HepG2 (cell line): Measurements from ENCODE around the gene ACOT8. TPM values are rescaled to one million over a fixed set of nuclear protein-coding genes. Genes with fewer than 3 reads are reported as not detected.

Source experiments
- BRD4 ChIP-seq: sonication (generic); formaldehyde crosslinking; IDR thresholded peaks from 2 replicates; pipeline ENCODE4 v1.4.0; 2020; ENCODE audit warnings: missing genetic modification reagents
- GATA4 ChIP-seq: sonication (generic); IDR thresholded peaks from 2 replicates; pipeline ENCODE4 v1.6.1; 2016; ENCODE audit warnings: antibody characterized with exemption, low read depth, borderline replicate concordance
- HOXA3 ChIP-seq: sonication (generic); formaldehyde crosslinking; IDR thresholded peaks from 2 replicates; pipeline ENCODE4 v1.5.0; 2020; ENCODE audit warnings: missing genetic modification reagents
- IKZF5 ChIP-seq: IDR thresholded peaks from 2 replicates; pipeline ENCODE4 v1.6.1; 2018; ENCODE audit warnings: missing genetic modification reagents, mild to moderate bottlenecking, missing compliant biosample characterization
- KAT7 ChIP-seq: IDR thresholded peaks from 2 replicates; pipeline ENCODE4 v1.6.1; 2018; ENCODE audit warnings: borderline replicate concordance, missing compliant biosample characterization
- MED13 ChIP-seq: sonication (generic); formaldehyde crosslinking; IDR thresholded peaks from 2 replicates; pipeline ENCODE4 v1.5.0; 2020; ENCODE audit warnings: missing genetic modification reagents
- XBP1 ChIP-seq: sonication (generic); formaldehyde crosslinking; IDR thresholded peaks from 2 replicates; pipeline ENCODE4 v1.5.0; 2020; ENCODE audit warnings: missing genetic modification reagents
- ZBTB3 ChIP-seq: sonication (generic); formaldehyde crosslinking; IDR thresholded peaks from 2 replicates; pipeline ENCODE4 v1.4.0; 2020; ENCODE audit warnings: low read depth, mild to moderate bottlenecking, moderate library complexity, missing genetic modification reagents, borderline replicate concordance
- ZFYVE20 ChIP-seq: sonication (generic); formaldehyde crosslinking; IDR thresholded peaks from 2 replicates; pipeline ENCODE4 v1.8.0; 2023; ENCODE audit warnings: low read depth, mild to moderate bottlenecking, moderate library complexity, missing genetic modification reagents, borderline replicate concordance
- ZNF143 ChIP-seq: sonication (generic); formaldehyde crosslinking; IDR thresholded peaks from 2 replicates; pipeline ENCODE4 v1.4.0; 2020; ENCODE audit warnings: missing genetic modification reagents
- ZNF234 ChIP-seq: sonication (generic); formaldehyde crosslinking; conservative IDR thresholded peaks from 2 replicates; pipeline ENCODE4 v1.5.1; 2020; ENCODE audit warnings: mild to moderate bottlenecking, missing genetic modification reagents
- ZNF24 ChIP-seq: fragments of 450-650 bp; IDR thresholded peaks from 2 replicates; pipeline ENCODE4 v1.6.1; 2017; ENCODE audit warnings: antibody characterized with exemption, mild to moderate bottlenecking
- ZNF33B ChIP-seq: sonication (generic); formaldehyde crosslinking; IDR thresholded peaks from 2 replicates; pipeline ENCODE4 v1.5.1; 2020; ENCODE audit warnings: mild to moderate bottlenecking, missing genetic modification reagents
- ZNF780A ChIP-seq: sonication (generic); formaldehyde crosslinking; IDR thresholded peaks from 2 replicates; pipeline ENCODE4 v1.8.0; 2022; ENCODE audit warnings: mild to moderate bottlenecking, missing genetic modification reagents, moderate library complexity
- ZNF790 ChIP-seq: sonication (generic); formaldehyde crosslinking; IDR thresholded peaks from 2 replicates; pipeline ENCODE4 v1.8.0; 2022; ENCODE audit warnings: missing genetic modification reagents, mild to moderate bottlenecking, borderline replicate concordance
- polyA plus RNA-seq, 8 experiments: library from polyadenylated mRNA; depleted of rRNA in 3 of 8; stranded (reverse) in 7 of 8; unstranded in 1 of 8; fragments of >200 nt; fragmentation: Illumina TruSeq in 4 of 8; extraction: Trizol in 4 of 8; gene quantifications; 2 replicates each; pipeline versions ENCODE4 v1.2.1 to v1.2.3, GENCODE V29; 2011 to 2016; ENCODE audit warnings: low read depth in 4 of 8, missing spikeins in 1 of 8, mixed read lengths in 1 of 8; ENCODE audit not compliant: insufficient read depth in 1 of 8
- total RNA-seq, 5 experiments: library from RNA; depleted of rRNA; stranded (reverse); fragments of >200 nt; fragmentation: Illumina TruSeq; extraction: Trizol; gene quantifications; 2 replicates each; pipeline ENCODE4 v1.2.3, GENCODE V29; 2016; ENCODE audit warnings: low read depth in 1 of 5
- TF ChIP-seq, protein P1 (sequence below): sonication (generic); formaldehyde crosslinking; IDR thresholded peaks from 2 replicates; pipeline ENCODE4 v1.9.0; 2021; ENCODE audit warnings: missing genetic modification reagents, borderline replicate concordance
- TF ChIP-seq, protein P2 (sequence below): sonication (generic); formaldehyde crosslinking; IDR thresholded peaks from 2 replicates; pipeline ENCODE4 v1.4.0; 2020; ENCODE audit warnings: mild to moderate bottlenecking, missing genetic modification reagents, borderline replicate concordance
- TF ChIP-seq, protein P3 (sequence below): sonication (generic); formaldehyde crosslinking; IDR thresholded peaks from 2 replicates; pipeline ENCODE4 v1.8.1; 2023; ENCODE audit warnings: mild to moderate bottlenecking, inconsistent platforms, moderate library complexity, missing genetic modification reagents, borderline replicate concordance

ACOT8 gene
- total and polyA plus RNA-seq, 2 of the 13 experiments (the other 11 are each of a cell fraction or from before 2014, with no cell fraction given): 31.4 to 45.5 TPM

DNA sequence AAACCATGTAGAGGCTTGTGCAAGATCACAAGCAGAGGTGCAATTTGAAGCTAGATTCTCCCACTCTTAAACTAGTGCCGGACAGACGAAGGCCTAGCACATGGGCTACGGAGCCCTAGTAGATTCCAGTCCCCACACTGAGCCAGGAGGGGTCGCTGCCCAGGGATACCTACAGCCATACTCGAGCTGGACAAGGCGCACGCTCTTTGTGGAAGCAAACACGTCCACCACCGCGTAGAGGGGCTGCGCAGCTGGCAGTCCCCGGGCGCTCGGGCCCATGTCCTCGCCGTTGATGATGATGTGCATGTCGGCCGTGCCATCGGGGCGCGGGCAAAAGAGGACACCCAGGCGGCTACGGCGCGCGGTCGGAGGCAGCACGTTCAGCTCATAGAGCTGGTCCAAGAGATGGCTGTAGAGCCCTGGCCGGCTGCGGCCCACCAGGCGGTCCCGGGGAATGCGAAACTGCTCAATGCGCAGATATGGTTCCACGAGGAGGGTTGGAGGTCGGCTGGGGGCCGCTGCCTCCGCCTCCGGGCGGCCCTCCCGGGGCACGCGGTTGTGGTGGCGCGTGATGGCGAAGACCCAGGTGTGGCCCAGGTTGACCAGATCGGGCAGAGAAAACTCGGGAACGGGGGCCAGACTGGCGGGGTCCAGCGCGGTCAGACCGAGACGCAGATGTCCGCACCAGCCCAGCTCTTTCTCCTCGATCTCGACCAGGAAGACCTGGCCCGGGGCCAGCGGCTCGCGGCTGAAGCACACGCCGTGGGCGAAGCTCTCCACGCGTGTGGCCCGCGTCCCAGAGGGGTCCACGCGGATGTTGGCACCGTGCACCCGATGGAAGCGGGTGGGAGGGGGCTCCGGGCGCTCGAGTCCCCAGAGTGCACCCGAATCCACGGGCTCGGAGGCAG is 33.1 kb upstream of the ACOT8 start (continued):
- TF ChIP-seq, protein P1, sequence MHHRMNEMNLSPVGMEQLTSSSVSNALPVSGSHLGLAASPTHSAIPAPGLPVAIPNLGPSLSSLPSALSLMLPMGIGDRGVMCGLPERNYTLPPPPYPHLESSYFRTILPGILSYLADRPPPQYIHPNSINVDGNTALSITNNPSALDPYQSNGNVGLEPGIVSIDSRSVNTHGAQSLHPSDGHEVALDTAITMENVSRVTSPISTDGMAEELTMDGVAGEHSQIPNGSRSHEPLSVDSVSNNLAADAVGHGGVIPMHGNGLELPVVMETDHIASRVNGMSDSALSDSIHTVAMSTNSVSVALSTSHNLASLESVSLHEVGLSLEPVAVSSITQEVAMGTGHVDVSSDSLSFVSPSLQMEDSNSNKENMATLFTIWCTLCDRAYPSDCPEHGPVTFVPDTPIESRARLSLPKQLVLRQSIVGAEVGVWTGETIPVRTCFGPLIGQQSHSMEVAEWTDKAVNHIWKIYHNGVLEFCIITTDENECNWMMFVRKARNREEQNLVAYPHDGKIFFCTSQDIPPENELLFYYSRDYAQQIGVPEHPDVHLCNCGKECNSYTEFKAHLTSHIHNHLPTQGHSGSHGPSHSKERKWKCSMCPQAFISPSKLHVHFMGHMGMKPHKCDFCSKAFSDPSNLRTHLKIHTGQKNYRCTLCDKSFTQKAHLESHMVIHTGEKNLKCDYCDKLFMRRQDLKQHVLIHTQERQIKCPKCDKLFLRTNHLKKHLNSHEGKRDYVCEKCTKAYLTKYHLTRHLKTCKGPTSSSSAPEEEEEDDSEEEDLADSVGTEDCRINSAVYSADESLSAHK: peak; percentile 40; the same call in 1 of the 2 replicates
- 0 out of 2 replicates have a peak, but pooled peaks have one; percentile 55 for TF ChIP-seq GATA4
- TF ChIP-seq ZNF234 (CRISPR knock-in tag): peak; percentile 97
- TF ChIP-seq HOXA3 (CRISPR knock-in tag): peak; percentile 80
- TF ChIP-seq ZNF33B (CRISPR knock-in tag): peak; percentile 93
- 0 out of 2 replicates have a peak, but pooled peaks have one; percentile 65 for TF ChIP-seq ZNF24
- TF ChIP-seq ZNF143: 0 out of 2 replicates have a peak, but pooled peaks have one; percentile 40
- TF ChIP-seq, protein P2, sequence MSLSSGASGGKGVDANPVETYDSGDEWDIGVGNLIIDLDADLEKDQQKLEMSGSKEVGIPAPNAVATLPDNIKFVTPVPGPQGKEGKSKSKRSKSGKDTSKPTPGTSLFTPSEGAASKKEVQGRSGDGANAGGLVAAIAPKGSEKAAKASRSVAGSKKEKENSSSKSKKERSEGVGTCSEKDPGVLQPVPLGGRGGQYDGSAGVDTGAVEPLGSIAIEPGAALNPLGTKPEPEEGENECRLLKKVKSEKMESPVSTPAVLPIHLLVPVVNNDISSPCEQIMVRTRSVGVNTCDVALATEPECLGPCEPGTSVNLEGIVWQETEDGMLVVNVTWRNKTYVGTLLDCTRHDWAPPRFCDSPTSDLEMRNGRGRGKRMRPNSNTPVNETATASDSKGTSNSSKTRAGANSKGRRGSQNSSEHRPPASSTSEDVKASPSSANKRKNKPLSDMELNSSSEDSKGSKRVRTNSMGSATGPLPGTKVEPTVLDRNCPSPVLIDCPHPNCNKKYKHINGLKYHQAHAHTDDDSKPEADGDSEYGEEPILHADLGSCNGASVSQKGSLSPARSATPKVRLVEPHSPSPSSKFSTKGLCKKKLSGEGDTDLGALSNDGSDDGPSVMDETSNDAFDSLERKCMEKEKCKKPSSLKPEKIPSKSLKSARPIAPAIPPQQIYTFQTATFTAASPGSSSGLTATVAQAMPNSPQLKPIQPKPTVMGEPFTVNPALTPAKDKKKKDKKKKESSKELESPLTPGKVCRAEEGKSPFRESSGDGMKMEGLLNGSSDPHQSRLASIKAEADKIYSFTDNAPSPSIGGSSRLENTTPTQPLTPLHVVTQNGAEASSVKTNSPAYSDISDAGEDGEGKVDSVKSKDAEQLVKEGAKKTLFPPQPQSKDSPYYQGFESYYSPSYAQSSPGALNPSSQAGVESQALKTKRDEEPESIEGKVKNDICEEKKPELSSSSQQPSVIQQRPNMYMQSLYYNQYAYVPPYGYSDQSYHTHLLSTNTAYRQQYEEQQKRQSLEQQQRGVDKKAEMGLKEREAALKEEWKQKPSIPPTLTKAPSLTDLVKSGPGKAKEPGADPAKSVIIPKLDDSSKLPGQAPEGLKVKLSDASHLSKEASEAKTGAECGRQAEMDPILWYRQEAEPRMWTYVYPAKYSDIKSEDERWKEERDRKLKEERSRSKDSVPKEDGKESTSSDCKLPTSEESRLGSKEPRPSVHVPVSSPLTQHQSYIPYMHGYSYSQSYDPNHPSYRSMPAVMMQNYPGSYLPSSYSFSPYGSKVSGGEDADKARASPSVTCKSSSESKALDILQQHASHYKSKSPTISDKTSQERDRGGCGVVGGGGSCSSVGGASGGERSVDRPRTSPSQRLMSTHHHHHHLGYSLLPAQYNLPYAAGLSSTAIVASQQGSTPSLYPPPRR (CRISPR knock-in tag): no peak
- TF ChIP-seq IKZF5: peak; percentile 67; the same call in 1 of the 2 replicates
- TF ChIP-seq BRD4 (CRISPR knock-in tag): peak; percentile 29; the same call in 1 of the 2 replicates
- peak; percentile 5; the same call in 1 of the 2 replicates for TF ChIP-seq MED13 (CRISPR knock-in tag)
- no peak for TF ChIP-seq ZNF780A (CRISPR knock-in tag)
- TF ChIP-seq ZNF790 (CRISPR knock-in tag): no peak
- peak; percentile 65; the same call in 1 of the 2 replicates for TF ChIP-seq ZFYVE20 (CRISPR knock-in tag)
- TF ChIP-seq XBP1 (CRISPR knock-in tag): no peak
- TF ChIP-seq, protein P3, sequence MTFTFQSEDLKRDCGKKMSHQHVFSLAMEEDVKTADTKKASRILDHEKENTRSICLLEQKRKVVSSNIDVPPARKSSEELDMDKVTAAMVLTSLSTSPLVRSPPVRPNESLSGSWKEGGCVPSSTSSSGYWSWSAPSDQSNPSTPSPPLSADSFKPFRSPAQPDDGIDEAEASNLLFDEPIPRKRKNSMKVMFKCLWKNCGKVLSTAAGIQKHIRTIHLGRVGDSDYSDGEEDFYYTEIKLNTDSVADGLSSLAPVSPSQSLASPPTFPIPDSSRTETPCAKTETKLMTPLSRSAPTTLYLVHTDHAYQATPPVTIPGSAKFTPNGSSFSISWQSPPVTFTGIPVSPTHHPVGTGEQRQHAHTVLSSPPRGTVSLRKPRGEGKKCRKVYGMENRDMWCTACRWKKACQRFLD: peak; percentile 37; the same call in 1 of the 2 replicates
- no peak; the same call in 1 of the 2 replicates for TF ChIP-seq ZBTB3 (CRISPR knock-in tag)
- TF ChIP-seq KAT7 (CRISPR knock-in tag): peak; percentile 72; the same call in 1 of the 2 replicates
